Measurements from ENCODE around the gene SLC45A1.

Gene SLC45A1

GRCh38 chr1:8381618-8382017 is 63.7 kb downstream of the SLC45A1 start:
- H3K9me3 ChIP-seq (ENCODE audit: control insufficient read depth, insufficient read depth, low read depth, low read length) = no peaks in the 10 kb centered on the region
- peaks cover 3% of the 10 kb centered on the region; the same call in 1 of the 2 replicates for H3K4me1 ChIP-seq (ENCODE audit: control insufficient read depth, insufficient read depth, low read length)
- H3K4me3 ChIP-seq (ENCODE audit: low read depth, low read length) = no peak overlapping the region
- ChIA-PET POLR2A (no interaction called here), CTCF (interaction anchor here (0.6 to 1.0 kb wide), 5 partner anchors 10 to 322 kb away, joined by 3 to 6 read pairs (median 3); no protein-coding TSS in a partner anchor)
- TF ChIP-seq ZNF350 (tag by site-specific recombination; IDR thresholded peaks at IDR 0.05) (no peak), ZBTB8A (tag by site-specific recombination; IDR thresholded peaks at IDR 0.05) (no peak), ZNF114 (tag by site-specific recombination; IDR thresholded peaks at IDR 0.05) (no peak), ZNF23 (tag by site-specific recombination; IDR thresholded peaks at IDR 0.05; ENCODE audit: borderline replicate concordance) (no peak), ZNF585B (tag by site-specific recombination; IDR thresholded peaks at IDR 0.05) (no peak)
- H3K27ac ChIP-seq (ENCODE audit: extremely low read depth, low read depth, low read length) = no peak overlapping the region
- H3K36me3 ChIP-seq (ENCODE audit: control insufficient read depth in 2 of 2, insufficient read depth in 1 of 2, low read length in 2 of 2) = peaks cover 0 to 15% of the 10 kb centered on the region in 2 experiments; a peak in 1 of 3 replicates

GRCh38 chr1:8382051-8382505 is 64.2 kb downstream of the SLC45A1 start:
- CTCF ChIA-PET = interaction anchor here (0.6 to 1.0 kb wide), 4 partner anchors 14 to 322 kb away, joined by 3 to 6 read pairs (median 4); no protein-coding TSS in a partner anchor
- POLR2A ChIA-PET = no interaction called here

GRCh38 chr1:8382608-8383505 is 64.9 kb downstream of the SLC45A1 start:
- peaks cover 3% of the 10 kb centered on the region; the same call in 1 of the 2 replicates for H3K4me1 ChIP-seq (ENCODE audit: control insufficient read depth, insufficient read depth, low read length)
- H3K4me3 ChIP-seq (ENCODE audit: low read depth, low read length) = no peak overlapping the region
- no peaks in the 10 kb centered on the region for H3K9me3 ChIP-seq (ENCODE audit: control insufficient read depth, insufficient read depth, low read depth, low read length)
- H3K27ac ChIP-seq (ENCODE audit: extremely low read depth, low read depth, low read length) = no peak overlapping the region
- TF ChIP-seq ZNF558 (tag by site-specific recombination; IDR thresholded peaks at IDR 0.05) = no peak
- TF ChIP-seq ZNF571 (tag by site-specific recombination; IDR thresholded peaks at IDR 0.05) = no peak
- peaks cover 0 to 15% of the 10 kb centered on the region in 2 experiments; a peak in 1 of 3 replicates for H3K36me3 ChIP-seq (ENCODE audit: control insufficient read depth in 2 of 2, insufficient read depth in 1 of 2, low read length in 2 of 2)
- POLR2A ChIA-PET = interaction anchor here (0.6 kb wide), 1 partner anchor 406 kb away, joined by 3 read pairs; no protein-coding TSS in a partner anchor
- CTCF ChIA-PET = interaction anchor here (0.6 to 2.1 kb wide), 2 partner anchors 9 to 244 kb away, joined by 3 to 7 read pairs; no protein-coding TSS in a partner anchor

More at GRCh38 chr1:8382051-8382505, 64.2 kb downstream of the SLC45A1 start:
- peaks cover 0 to 15% of the 10 kb centered on the region in 2 experiments; a peak in 1 of 3 replicates for H3K36me3 ChIP-seq (ENCODE audit: control insufficient read depth in 2 of 2, insufficient read depth in 1 of 2, low read length in 2 of 2)
- H3K4me3 ChIP-seq (ENCODE audit: low read depth, low read length) = no peak overlapping the region
- peaks cover 3% of the 10 kb centered on the region; the same call in 1 of the 2 replicates for H3K4me1 ChIP-seq (ENCODE audit: control insufficient read depth, insufficient read depth, low read length)
- H3K27ac ChIP-seq (ENCODE audit: extremely low read depth, low read depth, low read length) = no peak overlapping the region
- H3K9me3 ChIP-seq (ENCODE audit: control insufficient read depth, insufficient read depth, low read depth, low read length) = no peaks in the 10 kb centered on the region
- TF ChIP-seq ZBTB10 (tag by site-specific recombination; IDR thresholded peaks at IDR 0.05) = no peak
- TF ChIP-seq ZBTB6 (tag by site-specific recombination; IDR thresholded peaks at IDR 0.05) = peak; percentile 43; the same call in 1 of the 2 replicates
- no peak for TF ChIP-seq ZNF184 (tag by site-specific recombination; IDR thresholded peaks at IDR 0.05)
- TF ChIP-seq ZNF600 (tag by site-specific recombination; IDR thresholded peaks at IDR 0.05) = 0 out of 2 replicates have a peak, but pooled peaks have one; percentile 22
- no peak for TF ChIP-seq ZNF473 (tag by site-specific recombination; IDR thresholded peaks at IDR 0.05)
- peak; percentile 49; the same call in 1 of the 2 replicates for TF ChIP-seq TRIM28 (IDR thresholded peaks at IDR 0.05; ENCODE audit: borderline replicate concordance, low read length)
- peak; percentile 56 for TF ChIP-seq ZIC2 (tag by site-specific recombination; IDR thresholded peaks at IDR 0.05)
- no peak for TF ChIP-seq KLF7 (tag by site-specific recombination; IDR thresholded peaks at IDR 0.05; ENCODE audit: borderline replicate concordance)

Data from HEK293 (cell line).